DMS79 (cell line): Measurements from ENCODE around the gene SGSM2.

Experiments used
- DNase-seq: peaks from one replicate; lab custom pipeline; 2025; lab: John Stamatoyannopoulos, UW

The SGSM2 gene

DNA sequence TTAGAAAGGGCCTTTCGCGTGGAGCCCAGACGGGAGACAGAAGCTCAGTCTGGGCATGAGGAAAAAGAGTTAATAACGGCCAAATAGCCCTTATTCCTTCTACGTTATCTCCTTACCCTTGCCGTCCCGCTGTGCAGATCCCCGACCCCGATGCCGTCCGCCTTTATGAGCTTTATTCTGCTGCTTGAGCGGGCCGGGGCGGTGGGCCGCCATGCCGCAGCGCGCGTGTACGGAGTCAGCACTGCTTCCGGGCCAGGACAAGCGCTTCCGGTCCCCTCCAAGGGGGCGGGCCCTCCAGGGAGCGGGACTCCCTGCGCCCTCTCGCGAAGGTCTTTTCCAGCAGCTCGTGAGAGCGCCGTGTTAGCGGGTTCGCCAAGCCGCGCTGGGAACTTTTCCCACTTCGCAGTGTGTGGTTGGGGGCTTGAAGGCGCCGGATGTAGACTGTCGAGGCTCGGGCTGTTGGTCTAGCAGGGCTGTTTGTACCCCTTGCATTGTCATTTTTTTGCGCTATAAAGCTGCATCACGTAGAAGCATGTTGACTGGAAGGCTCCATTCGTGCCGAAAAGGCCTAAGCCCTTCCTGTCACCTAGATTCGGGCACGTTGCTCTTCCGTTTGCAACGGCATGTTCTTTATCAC lies 968 bp upstream of the SGSM2 start, which contains the start of gene TSR1:
Gene TSR1 (minus strand): TSS at position 243 of the 637 bp plus-strand sequence. CDS start 30 bp downstream, at position 213.
- DNase-seq, result peak; percentile 80

DNA sequence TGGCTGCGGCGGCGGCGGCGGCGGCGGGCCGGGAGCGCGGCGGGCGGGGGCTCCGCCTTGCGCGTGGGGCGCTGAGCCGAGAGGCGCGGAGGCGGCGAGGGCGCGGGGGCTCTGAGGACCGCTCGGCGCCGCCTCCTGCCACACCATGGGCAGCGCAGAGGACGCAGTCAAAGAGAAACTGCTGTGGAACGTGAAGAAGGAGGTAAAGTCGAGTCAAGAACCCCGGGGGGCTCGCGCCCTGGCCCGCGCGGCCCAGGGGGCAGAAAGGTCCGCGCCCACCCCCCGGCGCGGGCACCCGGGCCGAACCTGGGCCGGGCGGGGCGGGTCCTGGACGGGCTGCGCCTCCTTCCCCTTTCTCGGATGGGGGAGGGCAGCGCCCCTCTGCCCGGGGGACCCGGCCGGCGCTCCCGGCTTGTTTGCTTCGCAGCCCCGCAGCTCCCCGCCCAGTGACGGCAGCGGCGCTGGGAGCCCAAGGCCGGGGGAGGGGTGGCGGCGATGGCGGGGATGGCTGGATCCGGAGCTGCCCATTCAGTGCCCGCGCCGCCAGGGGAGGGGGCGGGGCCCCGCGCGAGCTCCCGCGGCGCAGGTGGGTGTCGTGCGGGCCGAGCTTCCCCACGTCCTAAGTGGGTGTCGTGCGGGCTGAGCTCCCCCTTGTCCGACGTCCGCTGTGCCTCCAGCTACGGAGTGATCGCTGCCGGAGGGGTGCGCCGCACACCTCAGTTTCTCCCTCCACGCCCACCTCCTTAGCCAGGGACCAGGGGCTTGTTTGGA lies 428 bp downstream of the SGSM2 start:
- DNase-seq, result no peak

DNA sequence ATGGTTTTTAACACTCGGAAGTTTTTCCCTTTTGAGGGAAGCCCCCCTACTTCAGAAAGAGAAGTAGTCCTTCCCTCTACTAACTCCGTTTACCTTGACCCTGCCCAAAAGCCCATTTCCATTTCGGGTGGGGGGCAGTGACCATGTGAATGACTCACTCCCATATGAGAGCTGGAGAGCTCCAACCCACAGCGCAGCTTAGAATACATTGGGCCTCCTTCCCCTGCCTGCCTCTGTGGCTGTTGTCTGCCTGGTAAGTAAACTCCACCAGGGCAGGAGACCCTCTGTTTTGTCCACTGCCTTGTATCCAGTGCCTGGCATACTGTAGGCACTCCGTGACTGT lies 985 bp downstream of the SGSM2 start:
- no peak for DNase-seq

GRCh38 chr17:2343421-2343820 lies 6.1 kb downstream of the SGSM2 start:
- DNase-seq, result peak; percentile 71

DNA sequence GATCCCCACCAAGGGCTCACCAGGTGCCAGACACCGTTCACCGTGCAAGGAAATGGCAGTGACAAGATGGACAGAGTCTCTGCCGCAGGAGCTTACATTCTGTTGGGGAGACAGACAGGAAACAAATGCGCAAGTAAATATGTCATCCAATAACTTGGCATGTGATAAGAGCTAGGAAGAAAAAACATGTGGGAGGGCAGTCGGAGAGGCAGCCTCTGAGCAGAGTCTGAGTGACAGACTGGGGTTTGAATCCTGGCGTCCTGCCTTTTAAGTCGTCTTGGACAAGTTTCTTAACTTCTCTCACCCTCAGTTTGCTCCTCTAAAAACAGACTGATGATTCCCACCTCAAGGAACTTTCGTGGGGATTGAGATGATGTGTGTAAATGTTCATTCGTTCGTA lies 7.2 kb downstream of the SGSM2 start:
- no peak for DNase-seq

- no peak for DNase-seq
Observed at GRCh38 chr17:2346475-2346874, 9.2 kb downstream of the SGSM2 start.

- peak; percentile 49 for DNase-seq
Observed at GRCh38 chr17:2347805-2348685, 10.7 kb downstream of the SGSM2 start.

- DNase-seq, result no peak
Observed at GRCh38 chr17:2351269-2351668, 14.0 kb downstream of the SGSM2 start.

GRCh38 chr17:2354311-2354710 lies 17.0 kb downstream of the SGSM2 start:
- no peak for DNase-seq

DNA sequence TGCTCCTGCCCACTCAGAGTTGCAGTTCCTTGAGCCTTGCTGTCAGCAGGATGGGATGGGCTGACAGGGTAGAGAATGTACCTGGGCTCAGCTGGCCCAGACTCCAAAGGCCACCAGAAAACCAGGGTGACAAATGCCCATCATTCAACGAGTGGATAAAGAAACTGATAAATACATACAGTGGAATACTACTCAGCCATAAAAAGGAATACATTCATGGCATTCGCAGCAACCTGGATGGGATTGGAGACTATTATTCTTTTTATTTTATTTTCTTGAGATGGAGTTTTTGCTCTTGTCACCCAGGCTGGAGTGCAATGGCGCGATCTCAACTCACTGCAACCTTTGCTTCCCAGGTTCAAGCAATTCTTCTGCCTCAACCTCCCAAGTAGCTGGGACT lies 19.9 kb downstream of the SGSM2 start:
- no peak for DNase-seq

GRCh38 chr17:2357931-2358434 lies 20.7 kb downstream of the SGSM2 start:
- DNase-seq, result no peak

GRCh38 chr17:2361010-2361760 lies 23.9 kb downstream of the SGSM2 start:
- DNase-seq, result no peak

GRCh38 chr17:2362016-2362415 lies 24.7 kb downstream of the SGSM2 start:
- no peak for DNase-seq

DNA sequence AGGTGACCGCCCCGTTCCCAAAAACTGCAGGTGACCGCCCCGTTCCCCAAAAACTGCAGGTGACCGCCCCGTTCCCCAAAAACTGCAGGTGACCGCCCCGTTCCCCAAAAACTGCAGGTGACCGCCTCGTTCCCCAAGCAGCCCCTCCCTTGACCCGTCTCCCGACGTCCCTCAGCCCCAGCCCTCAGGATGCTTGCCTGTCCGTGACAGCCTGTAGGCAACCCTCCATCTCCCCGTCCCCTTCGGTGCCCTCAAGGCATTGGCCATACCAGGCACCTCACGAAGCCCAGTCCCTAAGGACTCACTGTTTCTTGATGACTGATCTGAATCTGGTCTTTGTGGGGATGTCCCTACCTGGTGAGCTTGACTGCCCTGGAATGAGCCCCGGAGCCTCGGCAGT lies 25.1 kb downstream of the SGSM2 start:
- no peak for DNase-seq

- DNase-seq, result no peak
Observed at GRCh38 chr17:2362881-2363280, 25.6 kb downstream of the SGSM2 start.

GRCh38 chr17:2363318-2363717 lies 26.0 kb downstream of the SGSM2 start:
- no peak for DNase-seq

DNA sequence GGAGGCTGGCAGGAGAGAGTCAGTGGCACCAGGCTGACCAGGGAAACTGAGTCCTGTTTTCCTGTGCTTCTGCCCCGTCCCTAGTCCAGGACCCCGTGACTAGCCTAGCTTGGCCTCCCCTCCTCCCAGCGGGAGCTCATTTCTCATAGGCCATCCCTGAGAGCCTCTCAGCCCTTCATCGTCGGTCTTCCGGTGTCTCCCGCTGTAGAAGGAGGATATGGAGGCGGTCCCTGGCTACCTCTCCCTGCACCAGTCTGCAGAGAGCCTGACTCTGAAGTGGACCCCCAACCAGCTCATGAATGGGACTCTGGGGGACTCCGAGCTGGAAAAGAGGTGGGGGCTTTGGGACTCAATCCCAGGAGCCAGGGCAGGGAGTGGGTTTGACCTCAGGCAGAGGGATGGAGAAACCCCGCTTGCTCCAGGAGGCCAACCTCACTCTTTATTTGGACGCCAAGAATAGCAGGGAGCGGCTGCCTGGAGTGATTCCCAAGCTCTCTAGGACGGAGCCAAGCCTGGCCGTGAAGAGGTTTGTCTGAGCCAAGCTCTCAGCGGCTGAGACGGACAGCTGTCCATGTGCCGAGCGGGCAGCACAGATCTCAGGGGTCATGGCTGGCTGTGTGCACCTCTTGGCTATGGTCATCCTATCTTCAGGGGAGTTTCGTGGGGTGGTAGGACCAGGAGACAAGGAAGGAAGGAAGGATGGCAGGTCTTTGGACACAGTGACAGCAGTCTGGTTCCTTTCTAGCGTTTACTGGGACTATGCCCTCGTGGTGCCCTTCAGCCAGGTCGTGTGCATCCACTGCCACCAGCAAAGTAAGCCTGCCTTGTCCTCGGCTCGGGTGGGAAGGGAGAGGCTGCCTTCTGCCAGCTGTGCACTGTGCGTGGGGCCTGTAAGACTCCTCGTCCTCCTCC lies 26.8 kb downstream of the SGSM2 start:
- no peak for DNase-seq

DNA sequence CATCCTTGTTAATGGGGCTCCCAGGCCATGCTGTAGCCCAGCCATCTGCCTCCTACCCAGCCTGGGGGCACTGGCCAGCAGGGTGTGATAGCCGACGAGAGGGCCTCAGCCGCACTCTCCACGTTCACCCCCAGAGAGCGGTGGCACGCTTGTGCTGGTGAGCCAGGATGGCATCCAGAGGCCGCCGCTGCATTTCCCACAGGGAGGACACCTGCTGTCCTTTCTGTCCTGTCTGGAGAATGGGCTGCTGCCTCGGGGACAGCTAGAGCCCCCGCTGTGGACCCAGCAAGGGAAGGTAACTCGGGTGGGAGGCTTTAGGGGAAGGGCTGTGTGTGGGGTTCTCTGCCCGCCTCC lies 27.4 kb downstream of the SGSM2 start:
- DNase-seq, result no peak

GRCh38 chr17:2365132-2365531 lies 27.8 kb downstream of the SGSM2 start:
- DNase-seq, result no peak

DNA sequence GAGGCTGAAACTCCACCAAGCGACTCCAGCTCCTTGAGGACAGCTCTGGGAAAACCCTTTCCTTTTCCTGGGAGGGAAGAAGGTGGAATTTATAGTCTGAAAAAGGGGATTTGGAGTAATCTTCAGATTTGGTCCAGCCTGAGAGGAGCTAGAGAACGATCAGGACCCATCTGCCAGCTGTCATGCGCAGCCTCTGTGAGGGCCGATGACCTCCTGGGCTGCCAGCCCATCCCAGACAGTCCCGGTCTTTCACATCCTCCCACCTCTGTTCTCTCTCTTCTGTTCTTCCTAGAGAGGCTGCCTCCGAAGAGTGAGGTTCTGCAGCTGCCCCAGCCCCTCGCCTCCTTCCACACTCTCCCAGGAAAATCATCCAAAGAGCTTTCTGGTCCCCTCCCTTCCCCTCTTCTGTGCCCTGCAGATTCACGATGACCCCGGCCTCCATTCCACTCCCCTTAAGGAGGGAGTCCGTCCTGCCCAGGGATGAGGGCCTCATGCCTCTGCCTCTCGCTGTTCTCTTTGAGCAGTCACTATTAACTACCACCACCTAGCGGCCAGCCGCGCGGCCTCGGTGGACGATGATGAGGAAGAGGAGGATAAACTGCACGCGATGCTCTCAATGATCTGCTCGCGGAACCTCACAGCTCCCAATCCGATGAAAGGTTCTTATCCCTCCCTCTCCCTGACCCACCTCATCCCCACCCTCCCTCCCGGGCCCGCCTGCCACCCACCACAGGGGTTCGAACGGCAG lies 29.6 kb downstream of the SGSM2 start:
- no peak for DNase-seq
